Measurements from ENCODE around the gene ZNF552.

GRCh38 chr19:57800696-57801095, 14.0 kb downstream of the ZNF552 start:
- TF ChIP-seq CTCF (IDR thresholded peaks at IDR 0.05; ENCODE audit: low read depth, low read length) (no peak), EZH2phosphoT487 (IDR thresholded peaks at IDR 0.05; ENCODE audit: low read depth) (no peak)
